GM12878 (cell line): Measurements from ENCODE around the gene CTIF. TPM values are rescaled to one million over a fixed set of nuclear protein-coding genes. Genes with fewer than 3 reads are reported as not detected.

Experiments
- ATAC-seq: fragments of 200-7000 bp; cut with Tn5 transposase; 3 replicates; pipeline ENCODE4 v1.9.1; 2020; ENCODE audit warnings: mild to moderate bottlenecking, moderate library complexity
- BruUV-seq: library from RNA; stranded (reverse); fragments of 400-500 nt; replicated peaks from 2 replicates; lab custom pipeline; 2021; lab: Mats Ljungman, UMichigan
- CTCF ChIA-PET: fragments of 300-600 bp; sonication (Branson Sonifier 250); formaldehyde crosslinking; extraction: SDS; loops from one replicate; lab custom pipeline; 2021; ENCODE audit warnings: inconsistent platforms; lab: Yijun Ruan, JAX
- POLR2A ChIA-PET: fragments of 350-600 bp; formaldehyde crosslinking; extraction: SDS; loops from one replicate; lab custom pipeline; 2021; ENCODE audit warnings: inconsistent platforms; lab: Charles Lee
- RAD21 ChIA-PET: fragments of 300-600 bp; sonication (Branson Sonifier 250); formaldehyde crosslinking; loops from one replicate; lab custom pipeline; 2023; ENCODE audit warnings: antibody characterized with exemption; ENCODE audit not compliant: unreplicated experiment; lab: Charles Lee
- SMC1A ChIA-PET: fragments of 300-600 bp; sonication (Branson Sonifier 250); formaldehyde crosslinking; loops from one replicate; lab custom pipeline; 2023; ENCODE audit not compliant: unreplicated experiment, uncharacterized antibody; lab: Charles Lee
- DNase-seq: peaks from one replicate; pipeline ENCODE4 v3.0.0-alpha.2; 2011; ENCODE audit warnings: low read depth, low spot score
- FAIRE-seq: peaks from 3 replicates; lab custom pipeline; 2011; peaks lifted over from hg19 to GRCh38; lab: Jason Lieb, UNC
- H2AFZ ChIP-seq: 2 replicates; pipeline ENCODE4 v1.6.0; 2011; ENCODE audit warnings: low read depth, low read length, control low read depth; ENCODE audit not compliant: control insufficient read depth
- H3K27ac ChIP-seq: 2 replicates; pipeline ENCODE4 v1.5.1; 2011; ENCODE audit warnings: control low read depth; ENCODE audit not compliant: control insufficient read depth, insufficient read depth
- H3K27me3 ChIP-seq, 2 experiments: replicated peaks in 1 of 2; 2 replicates each; pipeline versions ENCODE4 v1.6.0 to v1.6.1; 2011; ENCODE audit warnings: low read length in 1 of 2; ENCODE audit not compliant: control insufficient read depth in 2 of 2, insufficient read depth in 2 of 2
- H3K36me3 ChIP-seq, 2 experiments: 2 replicates each; pipeline ENCODE4 v1.5.1; 2011; ENCODE audit warnings: low read length in 1 of 2; ENCODE audit not compliant: control insufficient read depth in 2 of 2, insufficient read depth in 2 of 2
- H3K4me1 ChIP-seq: 2 replicates; pipeline ENCODE4 v1.6.1; 2011; ENCODE audit warnings: mild to moderate bottlenecking, low read length, moderate library complexity, mixed read lengths; ENCODE audit not compliant: control insufficient read depth, insufficient read depth
- H3K4me2 ChIP-seq: 2 replicates; pipeline ENCODE4 v1.6.0; 2011; ENCODE audit warnings: control low read depth; ENCODE audit not compliant: control insufficient read depth, insufficient read depth
- H3K4me3 ChIP-seq: fragments of 200-600 bp; sonication (generic); 2 replicates; pipeline ENCODE4 v1.5.1; 2016
- H3K79me2 ChIP-seq: 2 replicates; pipeline ENCODE4 v1.6.0; 2011; ENCODE audit warnings: low read length; ENCODE audit not compliant: control insufficient read depth, insufficient read depth
- H3K9ac ChIP-seq: 2 replicates; pipeline ENCODE4 v1.8.0; 2011; ENCODE audit warnings: low read length, control low read depth, mixed read lengths; ENCODE audit not compliant: control insufficient read depth, insufficient read depth
- H3K9me3 ChIP-seq: replicated peaks from 3 replicates; pipeline ENCODE4 v1.5.1; 2011; ENCODE audit warnings: mild to moderate bottlenecking, low read length; ENCODE audit not compliant: control insufficient read depth, insufficient read depth
- H4K20me1 ChIP-seq: 2 replicates; pipeline ENCODE4 v1.6.0; 2011; ENCODE audit not compliant: control insufficient read depth, insufficient read depth
- CHD1 ChIP-seq: IDR thresholded peaks from 2 replicates; pipeline ENCODE4 v1.6.1; 2012; ENCODE audit warnings: low read depth, low read length, improper control_type of control experiment
- CHD4 ChIP-seq: fragments of 200-600 bp; sonication (generic); IDR thresholded peaks from 2 replicates; pipeline ENCODE4 v1.6.1; 2016; ENCODE audit warnings: mild to moderate bottlenecking
- EGR1 ChIP-seq, 2 experiments: IDR thresholded peaks; 1 replicate in 1 of 2; 2 replicates in 1 of 2; pipeline ENCODE4 v1.6.1; 2011 to 2012; ENCODE audit warnings: low read depth in 2 of 2, low read length in 2 of 2, borderline replicate concordance in 1 of 2, mild to moderate bottlenecking in 1 of 2, moderate library complexity in 1 of 2
- ESRRA ChIP-seq: IDR thresholded peaks from 2 replicates; pipeline ENCODE4 v1.6.1; 2012; ENCODE audit warnings: mild to moderate bottlenecking, low read length, improper control_type of control experiment
- FOXK2 ChIP-seq: fragments of 450-650 bp; IDR thresholded peaks from 2 replicates; pipeline ENCODE4 v1.6.1; 2017; ENCODE audit warnings: mild to moderate bottlenecking, moderate library complexity
- MEF2B ChIP-seq: fragments of 450-650 bp; IDR thresholded peaks from 2 replicates; pipeline ENCODE4 v1.6.1; 2018; ENCODE audit warnings: mild to moderate bottlenecking, moderate library complexity; ENCODE audit not compliant: partially characterized antibody, poor library complexity, severe bottlenecking
- MLLT1 ChIP-seq: fragments of 450-650 bp; IDR thresholded peaks from 2 replicates; pipeline ENCODE4 v1.6.1; 2016; ENCODE audit warnings: mild to moderate bottlenecking
- MTA2 ChIP-seq: fragments of 450-650 bp; IDR thresholded peaks from 2 replicates; pipeline ENCODE4 v1.6.1; 2016; ENCODE audit warnings: low read depth, mild to moderate bottlenecking, moderate library complexity
- MYB ChIP-seq: fragments of 150-350 bp; IDR thresholded peaks from 2 replicates; pipeline ENCODE4 v1.6.1; 2014; ENCODE audit warnings: mild to moderate bottlenecking, low read depth, low read length, borderline replicate concordance
- MYC ChIP-seq: IDR thresholded peaks from 2 replicates; pipeline ENCODE4 v1.6.1; 2011; ENCODE audit warnings: mild to moderate bottlenecking, low read length, moderate library complexity, inconsistent platforms; ENCODE audit not compliant: insufficient read depth, insufficient replicate concordance, insufficient read length, severe bottlenecking
- NBN ChIP-seq: fragments of 450-650 bp; IDR thresholded peaks from 2 replicates; pipeline ENCODE4 v1.6.1; 2016
- PAX5 ChIP-seq: IDR thresholded peaks from 2 replicates; pipeline ENCODE4 v1.6.1; 2011; ENCODE audit warnings: low read depth, low read length, borderline replicate concordance
- SMAD1 ChIP-seq: fragments of 450-650 bp; IDR thresholded peaks from 2 replicates; pipeline ENCODE4 v1.6.1; 2018; ENCODE audit warnings: mild to moderate bottlenecking, low read depth; ENCODE audit not compliant: partially characterized antibody
- TBL1XR1 ChIP-seq: IDR thresholded peaks from 2 replicates; pipeline ENCODE4 v1.6.1; 2012; ENCODE audit warnings: low read depth, low read length, improper control_type of control experiment
- WRNIP1 ChIP-seq: IDR thresholded peaks from 2 replicates; pipeline ENCODE4 v1.6.1; 2011; ENCODE audit warnings: low read depth, low read length, improper control_type of control experiment, borderline replicate concordance
- ZBED1 ChIP-seq: IDR thresholded peaks from 2 replicates; pipeline ENCODE4 v1.6.1; 2016; ENCODE audit warnings: borderline replicate concordance
- ZNF274 ChIP-seq: IDR thresholded peaks from one replicate; pipeline ENCODE4 v1.8.0; 2011; ENCODE audit not compliant: insufficient read length, insufficient read depth
- ZSCAN29 ChIP-seq: fragments of 450-650 bp; IDR thresholded peaks from 2 replicates; pipeline ENCODE4 v1.6.1; 2017; ENCODE audit warnings: mild to moderate bottlenecking, moderate library complexity
- WGBS: methylation state at CpG from one replicate; pipeline ENCODE4 v1.1.6; 2016; ENCODE audit warnings: low lambda C conversion rate; ENCODE audit not compliant: insufficient replicate concordance, insufficient coverage; ENCODE audit errors: missing lambda C conversion rate; 5-methylcytosine and 5-hydroxymethylcytosine counted together
- in situ Hi-C: fragments of 300-500 bp; cut with MboI; formaldehyde crosslinking; loops from 9 replicates; pipeline ENCODE4 v1.14.3; 2018; ENCODE audit warnings: mixed read lengths
- intact Hi-C: fragments of 100-400 bp; cut with micrococcal nuclease; formaldehyde crosslinking; loops from one replicate; pipeline ENCODE4 v1.14.2; 2022; ENCODE audit not compliant: unreplicated experiment
- polyA plus RNA-seq, 11 experiments: library from polyadenylated mRNA; depleted of rRNA in 4 of 11; unstranded in 6 of 11; stranded (reverse) in 5 of 11; fragments of >200 nt; fragmentation: Nextera tagmentation in 4 of 11; fragmentation: Illumina TruSeq in 1 of 11; extraction: Ambion mirVana in 4 of 11; extraction: Trizol in 1 of 11; gene quantifications; 1 replicate in 1 of 11; 2 replicates in 10 of 11; pipeline versions ENCODE4 v1.2.1 to v1.2.3, GENCODE V29; 2011 to 2016; ENCODE audit warnings: inconsistent platforms in 2 of 11, missing spikeins in 2 of 11, low read depth in 1 of 11
- total RNA-seq, 4 experiments: library from RNA; depleted of rRNA in 3 of 4; stranded (reverse); fragments of >200 nt in 3 of 4; fragmentation: Illumina TruSeq in 1 of 4; extraction: Trizol in 1 of 4; gene quantifications; 2 replicates each; pipeline versions ENCODE4 v1.2.1 to v1.2.3, GENCODE V29; 2013 to 2021
- TF ChIP-seq, protein P1 (sequence below): fragments of 450-650 bp; IDR thresholded peaks from 2 replicates; pipeline ENCODE4 v1.6.1; 2018; ENCODE audit warnings: mild to moderate bottlenecking, low read depth, moderate library complexity; ENCODE audit not compliant: partially characterized antibody

CTIF gene
- total and polyA plus RNA-seq, 10 of the 15 experiments (the other 5 are each of a cell fraction or from before 2014, with no cell fraction given): 0.06 to 11.6 (median 2.5) TPM

DNA sequence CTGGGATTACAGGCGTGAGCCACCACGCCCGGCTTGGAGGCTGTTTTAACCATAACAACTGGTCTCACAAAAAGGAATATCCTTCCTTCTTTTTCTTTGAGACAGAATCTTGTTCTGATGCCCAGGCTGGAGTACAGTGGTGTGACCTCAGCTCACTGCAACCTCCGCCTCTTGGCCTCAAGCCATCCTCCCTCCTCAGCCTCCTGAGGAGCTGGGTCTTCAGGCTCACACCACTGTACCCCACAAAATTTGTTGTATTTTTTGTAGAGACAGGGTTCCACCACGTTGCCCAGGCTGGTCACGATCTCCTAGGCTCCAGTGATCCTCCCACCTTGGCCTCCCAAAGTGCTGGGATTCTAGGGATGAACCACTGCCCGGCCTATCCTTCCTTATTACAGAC, 21.7 kb downstream of the CTIF start:
- no peak for FAIRE-seq

More for the DNA sequence above, 21.7 kb downstream of the CTIF start:
- SMC1A ChIA-PET: no interaction called here
- RAD21 ChIA-PET: no interaction called here
- intact Hi-C loops (no loop called here), in situ Hi-C loops (no loop called here)
- H3K79me2 ChIP-seq: no peaks in the 10 kb centered on the region
- no peak overlapping the region for H3K4me2 ChIP-seq
- H3K27ac ChIP-seq: no peak overlapping the region
- CTCF ChIA-PET: interaction anchor here (0.9 kb wide), 1 partner anchor 1300 kb away, joined by 3 read pairs; no protein-coding TSS in a partner anchor
- H3K9me3 ChIP-seq: no peaks in the 10 kb centered on the region
- DNase-seq (no peak), ATAC-seq (no peak)
- no peaks in the 10 kb centered on the region for H3K36me3 ChIP-seq
- H2AFZ ChIP-seq: no peak overlapping the region
- POLR2A ChIA-PET: no interaction called here
- no TSS peak for BruUV-seq
- 55% methylated on average over 7 of the region's 7 CpGs for WGBS
- no peak overlapping the region for H3K4me3 ChIP-seq
- TF ChIP-seq MYB (no peak), MLLT1 (no peak), ZBED1 (no peak), WRNIP1 (no peak), NBN (no peak), FOXK2 (no peak), CHD1 (no peak), ZSCAN29 (no peak), CHD4 (no peak), ZNF274 (no peak), TBL1XR1 (no peak), EGR1 (IDR thresholded peaks at IDR 0.05; ENCODE audit: borderline replicate concordance in 1 of 2, low read depth in 2 of 2, low read length in 2 of 2) (no peak), MTA2 (no peak), MEF2B (no peak), SMAD1 (no peak), PAX5 (no peak), MYC (no peak), ESRRA (no peak)
- TF ChIP-seq, protein P1, sequence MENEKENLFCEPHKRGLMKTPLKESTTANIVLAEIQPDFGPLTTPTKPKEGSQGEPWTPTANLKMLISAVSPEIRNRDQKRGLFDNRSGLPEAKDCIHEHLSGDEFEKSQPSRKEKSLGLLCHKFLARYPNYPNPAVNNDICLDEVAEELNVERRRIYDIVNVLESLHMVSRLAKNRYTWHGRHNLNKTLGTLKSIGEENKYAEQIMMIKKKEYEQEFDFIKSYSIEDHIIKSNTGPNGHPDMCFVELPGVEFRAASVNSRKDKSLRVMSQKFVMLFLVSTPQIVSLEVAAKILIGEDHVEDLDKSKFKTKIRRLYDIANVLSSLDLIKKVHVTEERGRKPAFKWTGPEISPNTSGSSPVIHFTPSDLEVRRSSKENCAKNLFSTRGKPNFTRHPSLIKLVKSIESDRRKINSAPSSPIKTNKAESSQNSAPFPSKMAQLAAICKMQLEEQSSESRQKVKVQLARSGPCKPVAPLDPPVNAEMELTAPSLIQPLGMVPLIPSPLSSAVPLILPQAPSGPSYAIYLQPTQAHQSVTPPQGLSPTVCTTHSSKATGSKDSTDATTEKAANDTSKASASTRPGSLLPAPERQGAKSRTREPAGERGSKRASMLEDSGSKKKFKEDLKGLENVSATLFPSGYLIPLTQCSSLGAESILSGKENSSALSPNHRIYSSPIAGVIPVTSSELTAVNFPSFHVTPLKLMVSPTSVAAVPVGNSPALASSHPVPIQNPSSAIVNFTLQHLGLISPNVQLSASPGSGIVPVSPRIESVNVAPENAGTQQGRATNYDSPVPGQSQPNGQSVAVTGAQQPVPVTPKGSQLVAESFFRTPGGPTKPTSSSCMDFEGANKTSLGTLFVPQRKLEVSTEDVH: no peak
- H3K4me1 ChIP-seq: no peaks in the 10 kb centered on the region
- H3K9ac ChIP-seq: no peak overlapping the region
- H3K27me3 ChIP-seq: no peaks in the 10 kb centered on the region
- no peaks in the 10 kb centered on the region for H4K20me1 ChIP-seq
